Hypothalamus (tissue), 51 donors: Measurements from ENCODE around the gene GPR158.
A peak's percentile ranks its signal among the peaks of the same experiment; 100 is the strongest.

Experiments used
- DNase-seq, 51 donors: peaks; one replicate each; lab custom pipeline; 2025; lab: John Stamatoyannopoulos, UW

GPR158 gene

DNA sequence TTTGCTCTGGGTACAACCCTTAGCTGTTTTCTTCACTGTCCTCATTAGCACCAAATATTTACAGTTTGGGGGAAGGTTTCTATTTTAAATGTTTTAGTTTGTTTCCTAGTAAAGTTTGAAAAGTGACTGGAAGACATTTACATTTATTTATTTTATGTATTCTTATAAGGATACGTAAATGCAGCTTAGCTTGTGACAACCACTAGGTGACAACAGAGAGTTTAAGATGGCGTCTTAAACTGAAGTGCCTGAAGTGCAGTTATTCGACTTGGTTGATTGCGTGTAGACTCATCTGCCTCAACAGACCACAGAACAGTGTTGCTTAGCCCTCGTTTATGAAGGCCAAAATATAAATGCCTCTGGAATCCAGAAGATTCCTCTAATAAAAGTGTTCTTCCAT, 381.1 kb downstream of the GPR158 start:
- no peak for DNase-seq

DNA sequence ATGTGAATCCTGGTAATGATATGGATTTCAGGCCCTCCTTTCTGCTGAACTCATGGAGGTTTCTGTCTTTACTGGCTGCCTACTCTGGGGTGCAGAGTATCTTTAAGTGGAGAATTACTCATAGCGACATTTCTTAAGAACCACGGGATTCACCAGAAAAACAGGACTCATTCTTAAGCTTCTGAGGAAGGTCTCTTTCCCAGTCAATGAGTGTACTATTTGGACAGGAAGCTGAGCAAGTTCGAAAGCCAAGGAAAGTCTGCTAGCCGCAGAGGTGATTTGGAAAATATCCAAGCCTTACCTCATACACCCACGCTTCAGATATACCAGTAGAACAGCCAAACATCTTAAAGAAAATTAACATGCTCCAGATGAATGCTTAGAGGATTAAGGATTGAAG, 381.7 kb downstream of the GPR158 start:
- no peak for DNase-seq

DNA sequence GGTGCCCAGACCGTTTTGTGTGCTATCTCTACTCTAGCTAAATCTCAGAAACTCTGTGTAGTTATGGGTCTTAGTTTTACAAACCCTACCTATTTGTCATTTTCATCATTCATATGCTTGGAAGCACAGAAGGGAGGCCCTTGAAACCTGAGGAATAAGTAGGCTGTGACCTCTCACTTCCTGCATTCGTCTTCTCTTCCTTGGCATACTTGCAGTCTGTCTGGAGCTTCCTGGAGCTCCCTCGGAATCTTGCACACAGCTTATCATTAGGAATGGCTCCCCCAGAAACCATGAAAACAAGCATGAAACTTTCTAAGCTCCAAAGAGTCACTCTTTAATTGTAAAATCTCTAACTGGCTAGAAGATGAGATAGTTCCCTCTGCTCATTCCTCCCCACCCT, 382.3 kb downstream of the GPR158 start:
- DNase-seq = no peak

DNA sequence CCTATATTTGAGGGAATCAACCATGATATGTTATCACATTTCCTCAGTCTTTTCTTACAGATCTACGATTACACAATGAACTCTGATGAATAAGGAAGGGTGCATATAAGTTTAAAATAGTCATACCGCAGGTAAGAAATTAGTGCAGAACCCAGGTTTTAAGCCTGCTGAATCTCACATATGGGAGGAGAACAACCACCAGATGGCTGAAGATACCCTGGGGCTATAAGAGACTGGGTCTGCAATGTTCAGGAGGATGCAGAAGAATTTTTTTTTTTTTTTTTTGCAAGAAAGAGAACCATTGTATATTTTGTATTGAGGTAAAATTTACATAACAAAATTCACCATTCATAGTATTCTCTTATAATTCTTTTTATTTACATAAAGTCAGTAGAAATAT, 387.0 kb downstream of the GPR158 start:
- no peak for DNase-seq

DNA sequence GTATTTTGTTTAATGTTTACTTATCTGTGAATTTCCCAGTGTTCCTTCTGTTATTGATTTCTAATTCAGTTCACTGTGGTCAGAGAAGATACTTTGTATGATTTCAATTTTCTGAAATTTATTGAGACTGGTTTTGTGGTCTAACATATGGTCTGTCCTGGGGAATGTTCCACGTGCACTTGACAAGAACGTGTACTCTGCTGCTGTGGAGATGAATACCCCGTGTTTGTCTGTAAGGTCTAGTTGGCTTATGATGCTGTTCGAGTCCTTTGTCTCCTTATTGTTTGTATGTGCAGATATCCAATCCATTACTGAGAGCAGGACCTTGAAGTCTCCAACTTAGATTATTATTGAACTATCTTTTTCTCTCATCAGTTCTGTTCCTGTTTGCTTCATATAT, 387.7 kb downstream of the GPR158 start:
- no peak for DNase-seq

DNA sequence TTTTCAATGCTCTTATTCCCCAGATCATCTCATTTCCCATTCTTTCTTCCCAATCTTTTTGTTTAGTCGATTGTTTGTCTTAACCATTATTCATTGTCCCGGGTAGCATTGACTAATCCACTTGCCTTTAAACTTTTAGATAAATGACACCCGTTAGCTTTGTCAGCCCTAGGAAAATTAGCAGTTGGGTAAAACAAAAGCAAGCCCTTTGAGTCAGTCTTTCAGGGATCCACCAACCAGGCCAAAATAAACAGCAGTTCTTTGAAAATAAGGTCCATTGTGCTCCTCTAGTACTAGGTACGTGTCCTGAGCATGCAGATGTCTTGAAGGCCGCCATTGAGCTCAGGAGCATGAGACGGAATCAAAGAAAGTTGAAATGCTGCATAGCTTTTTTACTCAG, 389.6 kb downstream of the GPR158 start:
- no peak for DNase-seq

DNA sequence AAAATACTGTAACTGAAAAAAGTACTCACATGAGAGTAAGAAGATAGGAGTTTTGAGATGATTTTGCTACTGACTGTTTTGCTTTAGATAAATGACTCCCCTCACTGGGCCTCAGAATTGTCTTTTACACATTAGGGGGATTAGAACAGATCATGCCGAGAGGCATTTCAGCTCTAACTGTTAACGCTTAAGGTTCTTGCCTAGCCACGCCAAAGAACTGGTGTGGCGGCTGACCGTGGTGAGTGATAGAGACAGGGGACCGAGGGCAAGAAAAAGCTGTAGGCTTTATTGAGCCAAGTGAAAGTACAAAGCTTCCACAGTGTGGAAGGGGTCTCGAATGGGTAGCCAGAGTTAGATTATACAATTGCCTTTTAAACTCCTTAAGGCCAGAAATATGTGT, 390.8 kb downstream of the GPR158 start:
- no peak for DNase-seq

DNA sequence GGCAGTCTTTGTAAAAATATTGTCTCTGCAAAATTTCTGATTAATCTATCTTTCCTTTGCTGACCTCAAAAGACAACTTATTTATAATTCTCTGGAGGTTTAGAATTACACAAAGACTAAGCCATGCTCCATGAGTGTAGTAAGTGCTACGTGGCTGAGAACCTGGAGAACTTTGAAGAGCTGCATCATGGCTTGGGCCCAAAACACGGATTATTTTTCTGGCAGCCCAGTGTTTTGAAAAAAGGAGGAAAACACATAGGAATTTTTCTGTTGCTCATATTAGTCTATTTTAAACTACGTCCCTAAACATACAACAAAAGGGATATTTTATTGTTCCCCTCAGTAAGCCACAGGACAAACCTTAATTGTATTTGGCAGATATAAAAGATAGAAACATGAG, 398.5 kb downstream of the GPR158 start:
- no peak for DNase-seq

DNA sequence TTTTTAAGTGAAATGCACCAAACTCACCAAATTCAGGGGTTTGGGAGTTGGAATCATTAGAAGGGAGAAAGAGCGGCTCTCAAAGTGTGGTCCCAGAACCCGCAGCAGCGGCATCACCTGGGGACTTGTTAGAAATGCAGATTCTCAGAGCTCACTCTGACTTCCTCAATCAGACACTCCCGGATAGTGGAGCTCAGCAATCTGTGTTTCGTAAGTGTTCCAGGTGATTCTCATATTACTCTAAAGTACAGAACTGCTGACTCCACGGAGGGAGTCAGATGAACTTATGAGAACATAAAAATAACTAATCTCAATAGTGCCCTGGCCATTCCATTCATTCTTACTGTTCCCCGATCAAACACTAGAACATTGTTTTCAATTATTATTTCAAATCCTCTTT, 400.5 kb downstream of the GPR158 start:
- DNase-seq = no peak

DNA sequence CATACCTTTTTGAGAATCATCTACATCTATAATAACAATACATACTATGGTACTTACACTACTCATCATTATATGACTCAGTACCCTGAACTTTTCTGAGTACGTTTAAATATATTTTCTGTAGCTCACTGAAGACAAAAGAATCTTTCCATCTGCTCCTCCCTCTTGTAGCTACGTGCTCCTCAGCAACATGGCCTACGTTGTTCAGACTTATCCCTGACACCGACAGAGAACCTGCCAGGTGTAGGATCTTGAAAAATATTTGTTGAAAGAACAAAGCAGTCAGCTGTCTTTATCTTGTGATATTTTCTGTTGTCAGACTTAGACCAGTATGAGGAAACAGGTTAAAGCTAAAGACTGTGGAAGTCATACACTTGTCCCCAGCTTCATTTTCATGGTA, 403.3 kb downstream of the GPR158 start:
- no peak for DNase-seq

DNA sequence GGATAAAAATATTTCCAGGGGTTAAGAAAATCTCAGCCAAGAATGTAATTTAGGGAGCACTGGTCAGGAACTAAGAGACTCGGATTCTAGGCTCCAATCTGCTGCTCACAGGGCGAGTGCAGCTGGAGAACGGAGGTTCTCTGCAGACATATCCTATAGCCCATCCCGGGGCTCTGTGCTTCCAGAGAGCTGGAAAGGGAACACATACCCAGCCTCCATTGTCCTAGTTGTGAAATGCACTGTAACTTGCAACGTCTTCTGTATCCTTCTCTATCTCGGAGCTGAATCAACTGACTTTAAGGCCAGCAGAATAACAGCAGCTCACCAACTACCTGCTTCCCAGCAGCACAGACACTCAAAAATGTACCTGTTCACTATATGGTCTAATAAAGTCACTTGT, 408.2 kb downstream of the GPR158 start:
- DNase-seq = no peak

DNA sequence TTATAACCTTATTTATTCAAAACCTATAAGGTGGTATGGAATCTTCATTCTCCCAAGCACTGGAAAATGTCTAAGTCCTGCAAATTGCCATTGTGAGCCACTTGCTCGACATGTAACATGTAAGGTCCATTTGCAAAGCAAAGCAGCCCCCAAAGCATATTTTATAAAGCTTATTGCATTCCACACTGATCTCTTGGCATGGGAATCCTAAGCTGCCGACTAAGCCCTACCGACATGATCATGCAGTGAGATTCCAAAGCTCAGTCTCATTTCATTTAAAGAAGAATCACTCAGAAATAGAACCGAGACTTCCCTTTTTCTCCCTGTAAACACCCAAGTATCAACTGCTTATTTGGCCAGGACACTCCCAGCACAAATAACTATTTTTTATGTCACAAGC, 425.9 kb downstream of the GPR158 start:
- no peak for DNase-seq

DNA sequence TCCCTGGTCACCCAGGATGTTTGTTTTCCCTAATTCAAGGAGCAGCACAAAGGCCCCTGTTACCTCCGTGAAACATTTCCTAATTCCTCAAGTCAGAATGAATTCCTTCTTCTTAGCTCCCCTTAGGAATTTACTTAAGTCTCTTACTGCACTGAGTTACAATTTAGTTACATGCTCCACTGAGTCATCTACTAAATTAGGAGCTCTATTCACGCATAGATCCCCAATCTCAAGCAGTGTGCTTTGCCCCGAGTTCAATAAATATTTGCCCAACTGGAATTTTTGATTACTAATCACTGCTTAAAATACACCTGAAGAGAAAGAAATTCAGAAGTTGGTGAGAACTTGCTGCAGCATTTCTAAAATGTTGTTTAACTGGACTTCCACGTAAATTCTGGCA, 429.8 kb downstream of the GPR158 start:
- no peak for DNase-seq

DNA sequence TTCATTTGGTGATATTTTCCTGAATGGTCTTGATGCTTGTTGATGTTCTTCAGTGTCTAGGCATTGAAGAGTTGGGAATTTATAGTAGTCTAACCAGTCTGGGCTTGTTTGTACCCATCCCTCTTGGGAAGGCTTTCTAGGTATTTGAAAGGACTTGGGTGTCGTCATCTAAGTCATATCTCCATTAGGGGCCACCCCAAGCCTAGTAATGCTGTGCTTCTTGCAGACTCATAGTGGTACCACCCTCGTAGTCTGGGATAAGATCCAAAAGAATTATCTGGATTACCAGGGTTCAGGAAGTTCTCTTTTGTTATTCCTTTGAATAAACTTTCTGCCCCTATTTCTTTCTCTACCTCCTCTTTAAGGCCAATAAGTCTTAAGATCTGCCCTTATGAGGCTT, 439.9 kb downstream of the GPR158 start:
- DNase-seq = no peak

DNA sequence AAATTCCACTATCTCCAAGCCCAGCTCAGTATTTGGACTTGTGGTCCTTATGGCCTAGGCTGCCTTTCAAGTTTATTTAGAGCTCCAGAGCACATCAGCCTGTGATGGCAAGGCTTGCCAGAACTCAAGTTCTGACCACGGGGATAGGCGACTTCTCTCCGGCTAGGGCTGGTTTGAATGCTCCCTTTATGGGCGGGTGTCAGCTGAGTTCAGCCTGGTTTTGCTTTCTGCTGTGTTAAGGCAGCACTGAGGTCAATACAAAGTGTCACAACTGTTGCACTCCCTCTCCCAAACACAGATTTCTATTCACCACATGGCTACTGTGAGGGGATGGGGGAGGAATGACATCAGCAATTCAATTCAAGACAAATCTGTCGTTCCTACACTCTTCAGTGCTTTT, 441.1 kb downstream of the GPR158 start:
- peak in 1 of 51 donors; percentile 6 for DNase-seq

DNA sequence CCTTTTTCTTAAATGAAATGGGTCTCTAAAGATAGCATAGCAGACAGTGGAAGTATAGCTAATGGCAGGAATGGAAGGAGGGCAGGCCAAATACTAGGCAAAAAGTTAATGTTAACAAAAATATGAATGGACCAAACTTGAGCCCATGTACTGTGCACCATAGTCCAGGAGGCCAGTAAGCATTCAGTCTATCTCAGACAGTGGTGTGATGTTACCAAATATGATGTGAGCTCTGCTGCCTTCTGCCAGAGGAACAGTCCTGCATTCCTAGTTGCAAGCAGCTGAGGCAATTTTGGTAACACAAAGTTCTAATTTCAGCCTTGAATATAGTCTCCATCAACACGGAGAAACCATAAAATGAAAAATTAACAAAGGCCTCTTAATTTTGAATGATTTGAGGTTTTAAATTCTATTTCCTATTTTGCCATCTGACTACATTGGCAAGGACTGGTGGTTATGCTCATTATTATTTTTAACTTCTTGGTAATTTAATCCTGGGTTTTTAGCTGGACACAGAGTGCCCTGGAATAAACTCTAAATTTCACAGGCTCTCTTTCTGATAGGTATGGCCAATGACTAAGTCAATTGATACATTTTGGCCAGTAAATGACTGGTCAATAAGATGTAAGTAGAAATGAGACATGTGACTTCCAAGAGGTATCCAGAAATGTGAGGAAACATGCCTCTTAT, 442.2 kb downstream of the GPR158 start:
- no peak for DNase-seq

DNA sequence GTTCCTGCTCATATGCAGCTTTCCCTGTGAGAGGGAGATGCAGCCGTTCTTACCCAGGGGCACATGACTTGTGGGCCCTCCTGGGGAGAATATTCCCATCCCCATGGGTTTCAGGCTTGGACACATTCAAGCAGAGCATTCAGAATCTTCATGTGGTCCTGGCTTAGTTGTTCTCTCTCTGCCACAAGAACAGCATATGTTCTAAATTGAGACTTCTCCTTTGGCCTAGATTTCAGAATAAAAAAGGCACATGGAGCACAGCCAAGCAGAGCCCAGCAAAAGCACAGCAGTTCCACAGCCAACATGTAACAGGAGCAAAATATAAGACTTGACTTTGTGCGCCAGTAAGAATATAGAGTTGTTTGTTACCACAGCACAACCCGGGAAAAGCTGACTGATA, 452.8 kb downstream of the GPR158 start:
- no peak for DNase-seq

DNA sequence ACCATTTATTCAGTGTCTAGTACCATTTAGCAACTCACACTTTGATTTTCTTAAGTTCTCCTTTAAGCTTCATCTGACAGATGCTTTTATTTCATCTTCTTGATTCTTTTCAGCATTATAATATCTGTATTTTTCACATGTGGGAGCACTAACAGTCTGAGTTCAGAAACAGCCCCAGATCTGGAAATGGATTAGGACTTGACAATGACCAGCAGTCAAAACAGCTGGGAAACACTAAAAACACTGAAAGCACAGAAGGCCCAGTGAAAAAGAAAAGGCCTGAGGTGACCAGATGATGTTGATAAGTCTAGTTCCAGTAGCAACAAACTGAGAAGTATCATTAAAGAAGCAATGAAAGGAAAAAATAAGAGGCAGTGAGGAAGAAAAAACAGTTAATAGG, 454.5 kb downstream of the GPR158 start:
- DNase-seq = no peak

DNA sequence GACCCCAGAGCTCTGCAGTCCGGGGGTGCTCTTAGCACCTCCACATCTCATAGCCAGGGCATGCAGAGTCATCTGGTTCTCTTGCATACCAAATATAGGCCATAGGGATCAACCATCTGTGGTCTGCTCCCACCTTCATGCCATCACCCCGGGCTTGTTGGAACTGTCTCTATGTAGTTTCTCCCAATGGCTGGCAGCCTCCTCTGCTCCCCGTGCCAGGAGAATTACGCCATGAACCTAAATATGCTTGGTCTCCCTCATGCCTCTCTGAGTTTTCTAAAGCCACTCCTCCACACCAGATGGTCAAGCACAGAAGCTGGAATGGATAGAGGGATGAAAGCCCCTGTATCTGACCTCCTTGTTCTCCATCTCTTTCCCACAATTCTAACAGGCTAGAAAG, 456.7 kb downstream of the GPR158 start:
- DNase-seq = no peak

DNA sequence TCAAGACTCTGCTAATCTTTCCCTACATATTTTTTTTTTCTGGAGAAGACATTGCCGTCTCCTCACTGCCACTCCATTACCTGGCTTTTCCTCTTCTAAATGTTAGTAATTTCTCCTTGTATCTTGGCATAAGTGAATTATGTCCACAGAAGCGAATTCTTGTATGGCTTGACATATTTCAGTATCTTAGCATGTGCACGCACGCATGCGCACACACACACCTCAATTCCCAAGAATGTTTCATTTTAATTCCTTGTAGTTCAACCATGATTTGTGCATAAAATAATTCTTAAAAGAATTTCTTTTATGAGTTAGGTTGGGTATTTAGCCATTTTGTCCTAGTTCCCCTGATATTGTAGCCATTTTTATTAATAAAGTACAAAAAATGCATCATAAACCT, 458.0 kb downstream of the GPR158 start:
- DNase-seq = no peak

DNA sequence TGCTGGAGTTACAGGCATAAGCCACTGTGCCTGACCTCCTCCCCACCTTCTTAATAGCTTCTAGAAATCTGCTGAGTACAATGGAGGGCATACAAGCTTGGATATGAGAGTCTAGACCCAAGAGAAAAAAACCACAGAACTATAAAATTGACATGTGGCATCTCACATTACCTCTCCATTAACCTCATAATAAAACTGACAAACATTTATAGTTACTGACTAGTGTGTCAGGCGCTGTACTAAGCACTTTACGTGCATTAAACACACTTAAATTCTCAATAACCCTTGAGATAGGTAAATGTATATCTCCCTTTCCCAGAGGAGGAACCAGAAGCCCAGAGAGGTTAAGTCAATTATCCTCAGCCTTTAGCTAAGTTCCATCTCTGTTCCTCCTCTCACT, 458.7 kb downstream of the GPR158 start:
- DNase-seq = no peak

DNA sequence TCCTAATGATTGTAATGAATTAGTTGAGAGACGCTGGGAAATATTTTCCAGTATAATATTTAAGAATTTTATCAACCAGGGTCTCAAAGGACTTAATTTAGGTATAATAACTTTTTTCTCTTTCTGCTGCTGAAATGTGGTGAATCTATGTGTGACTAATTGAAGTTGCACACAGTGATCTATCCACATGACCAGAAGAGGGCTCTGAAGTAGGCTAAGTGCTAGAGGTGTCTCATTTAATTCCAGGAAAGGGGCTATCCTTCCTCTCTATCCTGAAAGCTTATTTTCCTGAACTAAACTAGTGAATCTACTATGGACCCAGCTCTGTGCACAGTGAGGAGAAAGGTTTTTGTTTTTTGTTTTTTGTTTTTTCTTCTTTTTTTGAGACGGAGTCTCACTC, 464.8 kb downstream of the GPR158 start:
- no peak for DNase-seq

DNA sequence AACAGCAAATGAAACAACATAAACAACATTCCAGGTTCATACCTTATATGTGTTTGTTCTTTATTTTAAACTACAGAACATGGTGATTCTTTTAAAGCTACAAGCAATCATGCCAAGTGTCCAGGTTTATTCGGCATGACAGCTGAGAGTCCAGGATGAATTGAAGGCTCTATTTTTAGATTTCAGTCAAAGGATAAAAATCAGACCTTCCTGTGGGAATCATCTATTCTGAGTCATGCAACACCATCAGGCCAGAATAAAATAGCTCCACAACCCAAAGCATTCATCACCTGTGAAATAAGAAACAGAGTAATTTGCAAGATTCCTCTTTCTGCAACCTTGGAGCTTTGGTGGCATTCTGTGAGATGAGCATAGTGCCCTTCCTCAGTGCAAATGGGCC, 466.8 kb downstream of the GPR158 start:
- no peak for DNase-seq
